Tibial artery (tissue), 4 donors: Measurements from ENCODE around the gene RGCC.

ENCODE experiments used
- DNase-seq, 2 donors: peaks; one replicate each; pipeline ENCODE4 v3.0.0-alpha.2; 2019
- H3K27ac ChIP-seq, 2 donors: fragments of 200-600 bp; sonication (generic) in 1 of 2; 1 replicate in 1 of 2; 2 replicates in 1 of 2; pipeline ENCODE4 v1.5.1; 2018 to 2019; ENCODE audit warnings: mild to moderate bottlenecking in 1 of 2
- H3K27me3 ChIP-seq, 2 donors: fragments of 200-600 bp; sonication (generic) in 1 of 2; one replicate each; pipeline versions ENCODE4 v1.5.1 to v1.6.0; 2016 to 2019
- H3K36me3 ChIP-seq, 3 donors: fragments of 200-600 bp; sonication (generic) in 2 of 3; one replicate each; pipeline ENCODE4 v1.5.1; 2016 to 2019; ENCODE audit warnings: mild to moderate bottlenecking in 2 of 3
- H3K4me1 ChIP-seq, 4 donors: fragments of 200-600 bp; sonication (generic) in 2 of 4; 1 replicate in 3 of 4; 2 replicates in 1 of 4; pipeline ENCODE4 v1.5.1; 2016 to 2019
- H3K4me3 ChIP-seq, 2 donors: fragments of 200-600 bp; sonication (generic) in 1 of 2; 1 replicate in 1 of 2; 2 replicates in 1 of 2; pipeline ENCODE4 v1.5.1; 2018 to 2019; ENCODE audit warnings: mild to moderate bottlenecking in 2 of 2
- H3K9me3 ChIP-seq, 3 donors: fragments of 200-600 bp; sonication (generic) in 1 of 3; one replicate each; pipeline ENCODE4 v1.5.1; 2016 to 2019
- intact Hi-C: fragments of 100-400 bp; cut with DNase I; formaldehyde crosslinking; loops from one replicate; pipeline ENCODE4 v1.15.0; 2023; ENCODE audit warnings: low total_unique reads
- TF ChIP-seq, protein P1 (sequence below), 2 experiments: fragments of 200-600 bp in 1 of 2; fragments of 450-650 bp in 1 of 2; IDR thresholded peaks; one replicate each; pipeline ENCODE4 v1.5.1; 2017 to 2019; ENCODE audit warnings: antibody characterized with exemption in 2 of 2, mild to moderate bottlenecking in 1 of 2, moderate library complexity in 1 of 2

The RGCC gene

GRCh38 chr13:41455725-41456419, 1.5 kb upstream of the RGCC start:
- no peak for DNase-seq
- Histone ChIP-seq H3K4me3 (no peak overlapping the region), H3K27ac (no peak overlapping the region), H3K27me3 (no peaks in the 10 kb centered on the region), H3K4me1 (peaks cover 0 to 22% (median 10%) of the 10 kb centered on the region in 4 donors), H3K36me3 (peaks cover 0 to 13% (median 0%) of the 10 kb centered on the region in 3 donors), H3K9me3 (no peaks in the 10 kb centered on the region)
- TF ChIP-seq, protein P1, sequence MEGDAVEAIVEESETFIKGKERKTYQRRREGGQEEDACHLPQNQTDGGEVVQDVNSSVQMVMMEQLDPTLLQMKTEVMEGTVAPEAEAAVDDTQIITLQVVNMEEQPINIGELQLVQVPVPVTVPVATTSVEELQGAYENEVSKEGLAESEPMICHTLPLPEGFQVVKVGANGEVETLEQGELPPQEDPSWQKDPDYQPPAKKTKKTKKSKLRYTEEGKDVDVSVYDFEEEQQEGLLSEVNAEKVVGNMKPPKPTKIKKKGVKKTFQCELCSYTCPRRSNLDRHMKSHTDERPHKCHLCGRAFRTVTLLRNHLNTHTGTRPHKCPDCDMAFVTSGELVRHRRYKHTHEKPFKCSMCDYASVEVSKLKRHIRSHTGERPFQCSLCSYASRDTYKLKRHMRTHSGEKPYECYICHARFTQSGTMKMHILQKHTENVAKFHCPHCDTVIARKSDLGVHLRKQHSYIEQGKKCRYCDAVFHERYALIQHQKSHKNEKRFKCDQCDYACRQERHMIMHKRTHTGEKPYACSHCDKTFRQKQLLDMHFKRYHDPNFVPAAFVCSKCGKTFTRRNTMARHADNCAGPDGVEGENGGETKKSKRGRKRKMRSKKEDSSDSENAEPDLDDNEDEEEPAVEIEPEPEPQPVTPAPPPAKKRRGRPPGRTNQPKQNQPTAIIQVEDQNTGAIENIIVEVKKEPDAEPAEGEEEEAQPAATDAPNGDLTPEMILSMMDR (IDR thresholded peaks at IDR 0.05) = no peak
- intact Hi-C loops = no loop called here

GRCh38 chr13:41457589-41458186, 338 bp downstream of the RGCC start:
- H3K27ac ChIP-seq = peak overlapping the region; percentile 50 to 66
- H3K36me3 ChIP-seq = peaks cover 0 to 21% (median 0%) of the 10 kb centered on the region in 3 donors
- no peak for DNase-seq
- TF ChIP-seq, protein P1 (IDR thresholded peaks at IDR 0.05) = no peak
- H3K4me3 ChIP-seq = peak overlapping the region; percentile 60 to 67
- no peaks in the 10 kb centered on the region for H3K9me3 ChIP-seq
- intact Hi-C loops = no loop called here
- no peaks in the 10 kb centered on the region for H3K27me3 ChIP-seq
- peaks cover 0 to 22% (median 10%) of the 10 kb centered on the region in 4 donors for H3K4me1 ChIP-seq

DNA sequence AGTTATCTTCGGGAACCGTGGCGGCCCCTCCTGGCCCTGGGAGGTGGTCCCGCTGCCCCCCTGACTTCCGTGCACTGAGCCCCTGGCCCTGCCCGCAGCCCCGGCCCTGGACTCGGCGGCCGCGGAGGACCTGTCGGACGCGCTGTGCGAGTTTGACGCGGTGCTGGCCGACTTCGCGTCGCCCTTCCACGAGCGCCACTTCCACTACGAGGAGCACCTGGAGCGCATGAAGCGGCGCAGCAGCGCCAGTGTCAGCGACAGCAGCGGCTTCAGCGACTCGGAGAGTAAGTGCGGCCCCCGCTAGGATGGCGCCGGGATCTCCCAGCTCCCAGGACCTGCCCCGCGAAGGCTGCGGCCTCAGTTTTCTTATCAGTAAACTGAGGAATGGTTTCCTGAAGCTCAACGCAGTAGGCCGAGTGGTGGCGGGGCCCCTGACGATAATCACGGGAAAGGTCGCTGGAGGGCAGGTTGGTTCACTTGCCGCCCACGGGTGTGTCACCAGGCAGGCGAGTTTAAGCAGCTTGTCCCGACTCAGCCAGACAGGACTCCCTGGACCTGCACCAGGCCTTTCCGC, 924 bp downstream of the RGCC start:
- H3K27ac ChIP-seq = peak overlapping the region; percentile 50 to 66
- no peaks in the 10 kb centered on the region for H3K27me3 ChIP-seq
- peaks cover 0 to 27% (median 0%) of the 10 kb centered on the region in 3 donors for H3K36me3 ChIP-seq
- no peak for DNase-seq
- H3K4me3 ChIP-seq = peak overlapping the region; percentile 60 to 67
- TF ChIP-seq, protein P1 (IDR thresholded peaks at IDR 0.05) = no peak
- H3K4me1 ChIP-seq = peaks cover 0 to 22% (median 10%) of the 10 kb centered on the region in 4 donors
- no peaks in the 10 kb centered on the region for H3K9me3 ChIP-seq
- intact Hi-C loops = no loop called here

- H3K27me3 ChIP-seq = no peaks in the 10 kb centered on the region
- peaks cover 0 to 29% (median 0%) of the 10 kb centered on the region in 3 donors for H3K36me3 ChIP-seq
- peaks cover 0 to 22% (median 10%) of the 10 kb centered on the region in 4 donors for H3K4me1 ChIP-seq
Measured at GRCh38 chr13:41458761-41459431, 1.5 kb downstream of the RGCC start.

More at GRCh38 chr13:41458761-41459431, 1.5 kb downstream of the RGCC start:
- intact Hi-C loops = no loop called here
- Histone ChIP-seq H3K27ac (peak overlapping the region; percentile 50 to 66), H3K9me3 (no peaks in the 10 kb centered on the region), H3K4me3 (peak overlapping the region; percentile 60 to 67)
- DNase-seq = peak; percentile 40 to 73
- TF ChIP-seq, protein P1 (IDR thresholded peaks at IDR 0.05) = peak in 1 of 2 experiments; percentile 45
